Activated T-cell treated with anti-CD3 and anti-CD28 coated beads, Interleukin-2, amount 50 U/mL, for 48 hours (primary cell): ENCODE data around the gene EDDM13.
A peak's percentile ranks its signal among the peaks of the same experiment; 100 is the strongest.
"Not testable (repeated sequence)": the region's sequence is repeated elsewhere in the genome, so short reads cannot be mapped to it uniquely, and the experiment has no call there.

Source experiments
- DNase-seq, 2 experiments: peaks; one replicate each; pipeline ENCODE4 v3.0.0-alpha.2; 2020

The EDDM13 gene, protein sequence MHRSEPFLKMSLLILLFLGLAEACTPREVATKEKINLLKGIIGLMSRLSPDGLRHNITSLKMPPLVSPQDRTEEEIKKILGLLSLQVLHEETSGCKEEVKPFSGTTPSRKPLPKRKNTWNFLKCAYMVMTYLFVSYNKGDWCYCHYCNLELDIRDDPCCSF

DNA sequence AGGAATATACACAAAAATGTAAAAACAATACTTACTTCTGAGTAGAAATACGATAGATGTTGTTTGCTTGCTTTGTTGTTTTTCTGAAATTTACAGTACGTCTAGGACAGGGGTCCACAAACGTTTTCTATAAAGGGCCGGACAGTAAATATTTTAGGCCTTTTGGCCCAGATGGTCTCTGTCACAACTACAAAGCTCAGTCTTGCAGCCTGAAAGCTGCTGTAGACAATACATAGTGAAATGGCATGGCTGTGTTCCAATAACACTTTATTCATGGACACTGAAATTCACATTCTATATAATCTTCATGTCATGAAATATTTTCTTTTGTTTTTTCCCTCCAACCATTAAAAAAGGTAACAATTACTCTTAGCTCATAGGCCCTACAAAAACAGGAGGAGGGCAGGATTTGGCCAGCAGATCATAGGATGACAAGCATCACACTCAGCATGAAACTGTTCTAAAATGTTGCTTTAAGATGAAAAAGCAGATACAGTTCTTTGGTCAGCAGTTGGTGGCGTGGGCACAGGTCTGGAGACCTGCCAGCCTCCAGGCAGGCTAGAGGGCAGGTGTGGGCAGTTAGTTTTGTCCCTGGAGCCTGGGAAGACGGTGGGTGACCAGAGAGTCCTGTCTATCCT, at the start of gene EDDM13:
Gene EDDM13 (plus strand): TSS at position 588 of the 638 bp plus-strand sequence. CDS start 87 bp downstream, outside the sequence.
- DNase-seq, result no peak

DNA sequence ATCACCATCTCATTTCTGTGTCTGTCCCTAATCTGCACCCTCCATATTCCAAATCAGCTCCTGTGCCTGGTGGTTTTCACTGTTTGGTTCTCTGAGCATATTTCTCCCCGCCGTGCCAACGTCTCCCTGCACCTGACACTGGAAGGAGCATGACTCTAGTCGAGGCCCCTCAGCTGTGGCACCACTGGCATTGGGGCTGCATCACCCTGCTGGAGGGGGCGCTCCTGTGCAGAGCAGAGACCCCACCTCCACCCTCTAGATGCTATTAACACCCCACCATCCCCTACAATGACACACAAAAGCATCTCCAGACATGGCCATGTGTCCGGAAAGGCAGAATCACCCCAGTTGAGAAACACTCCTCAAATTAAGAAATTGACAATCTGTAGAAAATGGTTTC, 49.6 kb upstream of the EDDM13 start:
- DNase-seq, result no peak

DNA sequence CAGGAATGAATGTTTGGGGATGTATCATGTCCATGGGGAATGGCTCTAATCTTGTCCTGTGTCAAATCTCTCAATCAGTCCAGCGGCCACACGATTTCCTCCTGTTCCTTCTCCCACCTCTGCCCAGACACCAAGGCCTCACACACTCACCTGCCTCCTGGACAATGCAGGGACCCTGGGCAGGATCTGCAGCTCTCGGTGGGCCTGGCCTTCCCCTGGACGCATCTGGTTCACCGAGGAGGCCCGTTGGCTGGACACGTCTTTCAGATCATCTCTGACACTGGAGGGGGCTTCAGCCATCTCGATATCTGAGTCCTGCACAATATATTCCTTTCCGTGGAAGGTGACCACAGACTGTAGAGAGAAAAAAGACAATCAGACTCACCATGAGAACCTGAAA, 49.1 kb upstream of the EDDM13 start:
- no peak for DNase-seq

DNA sequence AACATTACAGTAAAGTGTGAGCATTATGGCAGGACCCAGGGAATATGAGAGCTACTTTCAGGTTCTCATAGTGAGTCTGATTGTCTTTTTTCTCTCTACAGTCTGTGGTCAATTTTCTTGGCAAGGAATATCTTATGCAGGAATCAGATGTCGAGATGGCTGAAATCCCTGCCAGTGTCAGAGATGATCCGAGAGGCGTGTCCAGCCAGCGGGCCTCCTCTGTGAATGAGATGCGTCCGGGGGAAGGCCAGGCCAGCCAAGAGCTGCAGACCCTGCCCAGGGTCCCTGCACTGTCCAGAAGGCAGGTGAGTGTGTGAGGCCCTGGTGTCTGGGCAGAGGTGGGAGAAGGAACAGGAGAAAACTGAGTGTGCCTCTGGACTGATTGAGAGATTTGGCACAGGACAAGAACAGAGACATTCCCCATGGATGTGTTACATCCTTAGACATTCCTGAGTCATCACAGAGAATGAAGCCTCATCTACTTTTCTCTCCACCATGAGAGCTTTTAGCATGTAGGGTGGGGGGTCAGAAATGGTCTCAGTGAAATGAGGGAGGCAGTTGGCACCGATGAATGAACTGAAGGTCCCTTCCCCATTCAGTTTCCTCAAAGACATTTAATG, 27.3 kb upstream of the EDDM13 start:
- no peak for DNase-seq

DNA sequence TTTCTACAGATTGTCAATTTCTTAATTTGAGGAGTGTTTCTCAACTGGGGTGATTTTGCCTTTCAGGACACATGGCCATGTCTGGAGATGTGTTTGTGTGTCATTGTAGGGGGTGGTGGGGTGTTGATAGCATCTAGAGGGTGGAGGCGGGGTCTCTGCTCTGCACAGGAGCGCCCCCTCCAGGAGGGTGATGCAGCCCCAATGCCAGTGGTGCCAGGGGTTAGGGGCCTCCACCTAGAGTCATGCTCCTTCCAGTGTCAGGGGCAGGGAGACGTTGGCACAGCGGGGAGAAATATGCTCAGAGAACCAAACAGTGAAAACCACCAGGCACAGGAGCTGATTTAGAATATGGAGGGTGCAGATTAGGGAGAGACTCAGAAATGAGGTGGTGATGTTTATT, 26.8 kb upstream of the EDDM13 start:
- not testable (repeated sequence) for DNase-seq

DNA sequence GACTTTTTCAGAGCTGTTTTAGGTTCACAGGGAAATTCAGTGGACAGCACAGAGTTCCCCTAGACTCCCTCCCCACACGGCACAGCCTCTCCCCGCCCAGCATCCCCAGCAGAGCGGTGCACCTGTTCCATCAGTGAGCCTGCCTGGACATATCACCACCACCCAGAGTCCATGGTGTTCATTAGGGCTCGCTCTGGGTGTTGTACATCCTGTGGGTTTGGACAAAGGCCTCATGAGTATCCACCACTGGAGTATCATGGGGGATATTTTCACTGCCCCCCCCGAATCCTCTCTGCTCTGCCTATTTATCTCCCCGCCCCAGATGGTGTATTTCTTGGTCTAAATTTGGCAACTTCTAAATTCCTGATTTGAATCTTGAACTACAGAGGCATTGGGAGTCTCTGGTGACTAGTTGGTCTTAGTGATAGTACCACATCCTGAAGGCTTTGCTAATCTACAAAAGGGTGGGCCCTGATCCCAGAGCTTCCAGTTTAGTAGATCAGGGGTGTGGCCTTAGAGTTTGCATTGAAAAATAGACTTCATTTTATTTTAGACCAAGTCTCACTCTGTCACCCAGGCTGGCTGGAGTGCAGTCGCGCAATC, 23.7 kb upstream of the EDDM13 start:
- not testable (repeated sequence) for DNase-seq

DNA sequence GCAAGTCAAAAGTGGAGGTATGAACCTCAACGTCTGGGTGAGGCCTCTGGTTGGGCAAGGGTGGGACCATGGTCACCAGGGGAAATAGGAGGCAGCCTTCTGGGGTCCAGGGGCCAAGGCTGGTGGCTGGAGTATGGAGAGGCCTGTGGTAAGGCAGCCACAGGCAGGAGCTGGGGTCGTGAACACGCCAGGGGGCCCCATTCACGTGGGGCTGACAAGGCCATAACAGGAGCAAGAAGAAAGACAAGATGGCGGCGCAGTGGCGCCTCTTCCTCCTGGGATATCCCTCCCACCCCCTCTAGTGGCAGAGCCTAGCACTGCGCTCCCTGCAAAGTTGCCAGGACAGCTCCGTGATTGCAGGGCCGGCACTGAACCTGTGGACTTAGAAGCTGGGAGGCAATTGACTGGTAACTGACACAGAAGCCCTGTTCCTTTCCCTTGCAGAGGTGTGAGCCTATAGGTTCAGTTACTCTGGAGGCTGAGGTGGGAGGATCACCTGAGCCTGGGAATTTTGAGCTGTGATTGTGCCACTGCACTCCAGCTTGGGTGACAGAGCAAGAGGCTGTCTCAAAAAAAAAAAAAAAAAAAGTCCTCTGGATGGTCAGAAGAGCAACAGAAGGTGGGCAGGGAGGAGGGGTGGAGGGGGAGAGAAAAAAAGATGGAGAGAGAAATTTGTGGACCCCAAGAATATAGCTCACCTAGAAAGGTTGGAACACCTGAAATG, 19.7 kb upstream of the EDDM13 start:
- DNase-seq, result peak; percentile 86 to 87

DNA sequence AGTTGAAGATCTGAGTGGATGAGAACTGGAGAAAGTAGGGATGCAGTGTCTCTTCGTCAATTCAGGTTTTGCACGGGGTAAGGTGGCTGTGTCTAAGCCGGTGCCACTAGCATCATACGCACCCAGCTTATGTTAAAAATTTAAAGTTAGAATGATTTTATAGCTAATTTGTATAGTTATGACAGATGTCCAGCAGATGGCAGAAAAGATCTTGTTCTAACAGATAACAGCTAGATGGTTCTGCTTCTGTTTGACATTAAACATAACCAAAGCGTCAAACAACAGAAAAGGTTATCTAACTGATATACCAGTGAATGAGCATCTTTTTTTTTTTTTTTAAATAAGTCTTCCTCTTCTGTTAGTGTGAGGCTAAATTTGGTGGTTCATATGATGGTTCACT, 18.8 kb upstream of the EDDM13 start:
- DNase-seq, result no peak

DNA sequence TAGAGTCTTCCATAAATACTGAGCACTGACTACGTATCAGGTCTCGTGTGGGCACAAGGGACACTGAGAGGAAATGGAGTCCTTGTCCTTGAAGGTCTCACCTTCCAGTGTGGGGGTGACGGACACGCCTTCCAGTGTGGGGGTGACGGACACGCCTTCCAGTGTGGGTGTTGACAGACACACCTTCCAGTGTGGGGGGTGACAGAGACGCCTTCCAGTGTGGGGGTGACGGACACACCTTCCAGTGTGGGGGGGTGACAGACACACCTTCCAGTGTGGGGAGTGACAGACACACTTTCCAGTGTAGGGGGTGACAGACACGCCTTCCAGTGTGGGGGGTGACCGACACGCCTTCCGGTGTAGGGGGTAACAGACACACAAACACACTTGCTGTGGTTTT, 14.3 kb upstream of the EDDM13 start:
- DNase-seq, result no peak

DNA sequence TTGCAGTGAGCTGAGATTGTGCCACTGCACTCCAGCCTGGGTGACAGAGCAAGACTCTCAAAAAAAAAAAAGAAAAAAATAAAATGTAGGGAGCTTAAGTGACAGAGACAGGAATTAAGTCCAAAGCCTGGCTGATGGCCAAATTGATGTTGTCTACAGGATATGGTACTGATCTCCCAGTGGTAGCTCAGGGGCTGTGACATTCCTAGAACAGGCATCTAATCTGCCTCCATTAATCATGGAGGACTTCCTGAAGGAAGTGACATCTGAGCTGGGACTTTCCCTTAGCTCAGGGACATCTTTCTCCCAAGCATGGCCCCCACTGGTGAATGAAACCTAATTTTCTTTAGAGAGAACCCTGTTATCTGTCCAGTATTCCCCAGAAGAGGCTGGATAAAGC, 11.4 kb upstream of the EDDM13 start:
- DNase-seq, result no peak

DNA sequence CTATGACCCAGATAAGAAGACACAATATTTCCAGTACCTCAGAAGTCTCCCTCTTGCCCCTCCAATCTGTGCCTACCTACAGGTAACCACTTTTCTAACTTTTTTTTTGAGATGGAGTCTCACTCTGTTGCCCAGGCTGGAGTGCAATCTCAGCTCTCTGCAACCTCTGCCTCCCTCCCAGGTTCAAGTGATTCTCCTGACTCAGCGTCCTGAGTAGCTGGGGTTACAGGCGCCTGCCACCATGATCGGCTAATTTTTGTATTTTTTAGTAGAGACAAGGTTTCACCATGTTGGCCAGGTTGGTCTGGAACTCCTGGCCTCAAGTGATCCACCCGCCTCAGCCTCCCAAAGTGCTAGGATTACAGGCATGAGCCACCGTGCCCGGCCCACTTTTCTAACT, 10.6 kb upstream of the EDDM13 start:
- DNase-seq, result not testable (repeated sequence)

DNA sequence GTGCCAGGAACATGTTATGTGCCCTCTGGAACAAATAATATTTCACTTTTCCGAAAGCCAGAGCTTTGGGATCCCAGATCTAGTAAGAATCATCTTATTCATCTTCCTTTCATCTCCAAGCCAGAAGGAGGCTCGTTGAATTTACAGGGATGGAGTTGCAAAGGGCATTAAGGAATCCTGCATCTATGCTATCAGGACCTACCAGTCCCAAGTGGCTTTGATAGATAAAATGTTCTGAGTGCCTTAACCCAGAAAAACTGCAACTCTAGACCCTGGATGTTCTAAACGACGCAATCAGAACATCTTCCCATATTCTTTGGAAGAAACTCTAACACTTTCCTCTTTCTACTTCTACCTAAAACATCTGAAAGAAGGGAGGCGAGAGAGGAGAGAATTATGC, 9.2 kb upstream of the EDDM13 start:
- DNase-seq, result no peak

DNA sequence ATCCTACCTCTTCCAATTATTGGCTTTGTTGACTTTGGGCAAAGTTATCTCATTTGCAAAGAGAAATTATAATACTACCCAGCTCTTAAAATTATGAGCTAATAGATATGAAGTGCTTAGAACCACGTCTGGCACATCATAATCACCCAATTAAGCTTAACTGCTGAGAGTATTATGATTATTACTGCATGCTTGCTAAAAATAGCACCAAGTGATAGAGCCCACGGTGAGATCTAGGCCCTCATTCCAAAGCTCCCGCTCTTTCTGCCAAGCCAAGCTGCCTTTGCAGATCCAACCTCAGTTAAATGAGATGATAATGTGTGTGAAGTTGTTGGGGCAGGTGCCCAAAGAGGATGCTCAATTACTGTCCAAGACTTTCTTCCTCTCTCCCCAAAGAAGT, 6.5 kb upstream of the EDDM13 start:
- no peak for DNase-seq

DNA sequence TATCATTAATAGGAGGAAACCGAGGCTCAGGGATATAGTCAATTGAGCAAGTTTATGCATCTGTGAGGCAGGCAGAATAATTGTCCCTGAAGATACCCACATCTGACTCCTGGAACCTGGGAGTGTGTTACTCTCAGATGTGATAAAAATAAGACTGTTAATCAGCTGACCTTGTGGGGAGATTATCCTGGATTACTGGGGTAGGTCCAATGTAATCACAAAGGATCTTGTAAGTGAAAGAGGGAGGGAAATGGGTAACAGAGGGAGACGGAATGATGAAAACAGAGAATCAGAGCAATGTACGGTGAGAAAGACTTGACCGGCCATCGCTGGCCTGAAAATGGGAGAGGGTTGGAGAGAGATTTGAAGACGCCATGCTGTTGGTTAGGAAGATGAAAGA, 3.2 kb upstream of the EDDM13 start:
- no peak for DNase-seq

DNA sequence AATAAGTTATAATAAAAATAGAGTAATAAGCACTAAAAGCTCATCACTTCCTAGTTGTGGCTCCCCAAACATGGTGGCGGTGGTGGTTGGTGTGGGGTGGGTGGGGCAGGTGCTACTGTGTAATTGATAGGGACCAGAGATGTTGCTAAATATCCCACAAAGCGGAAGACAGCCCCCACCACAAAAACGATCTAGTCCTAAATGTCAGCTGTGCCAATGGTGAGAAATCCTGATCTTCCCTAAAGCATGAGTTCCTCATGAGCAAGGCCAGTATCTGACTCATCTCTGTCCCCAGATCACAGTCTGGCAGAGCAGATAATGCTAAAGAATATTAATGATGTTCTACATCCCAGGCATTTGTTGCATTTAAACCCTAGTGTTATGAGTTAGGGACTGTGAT, 1.9 kb upstream of the EDDM13 start:
- DNase-seq, result no peak

DNA sequence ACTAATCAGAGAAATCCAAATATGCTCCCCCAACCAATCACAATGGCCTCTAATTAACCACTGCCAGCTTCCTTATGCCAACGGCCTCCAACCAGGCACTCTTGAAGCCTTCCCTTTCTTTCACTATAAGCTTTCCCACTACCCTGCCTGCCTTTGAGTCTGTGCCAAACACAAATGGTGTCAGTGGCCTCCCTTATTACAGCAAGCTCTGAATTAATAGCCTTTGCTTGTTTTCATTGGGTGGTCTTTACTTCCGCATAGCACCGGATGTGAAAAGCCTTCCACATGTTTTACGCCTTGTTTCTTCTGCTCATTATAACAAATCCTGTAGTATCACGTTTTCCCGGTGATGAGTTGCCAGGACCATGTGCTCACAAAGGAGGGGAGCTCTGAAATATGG, 1.4 kb upstream of the EDDM13 start:
- DNase-seq, result no peak

DNA sequence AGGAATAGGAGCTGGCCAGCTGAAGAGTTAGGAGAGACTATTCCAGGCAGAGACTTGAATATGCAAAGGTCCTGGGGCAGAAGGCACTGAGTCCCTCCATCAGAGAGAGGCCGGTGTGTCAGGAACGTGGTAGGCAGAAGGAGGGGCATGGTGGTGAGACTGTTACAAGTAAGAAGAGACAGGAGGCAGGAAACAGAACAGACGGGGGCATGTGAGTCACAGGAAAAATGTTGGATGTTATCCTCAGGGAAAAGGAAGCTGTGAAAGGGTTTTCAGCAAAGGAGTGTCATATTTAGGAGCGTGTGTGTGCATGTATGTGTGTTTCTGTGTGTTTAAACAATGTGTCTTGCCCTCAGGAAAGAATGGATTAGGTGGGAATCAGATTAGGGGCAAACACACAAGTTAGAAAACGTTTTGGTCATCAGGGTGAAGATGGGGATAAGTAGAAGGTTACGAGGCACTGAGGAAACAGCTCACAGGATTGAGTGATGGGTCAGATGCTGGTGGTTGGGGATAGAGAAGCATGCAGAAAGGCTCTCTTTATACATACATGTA, 1.1 kb downstream of the EDDM13 start:
- DNase-seq, result no peak

DNA sequence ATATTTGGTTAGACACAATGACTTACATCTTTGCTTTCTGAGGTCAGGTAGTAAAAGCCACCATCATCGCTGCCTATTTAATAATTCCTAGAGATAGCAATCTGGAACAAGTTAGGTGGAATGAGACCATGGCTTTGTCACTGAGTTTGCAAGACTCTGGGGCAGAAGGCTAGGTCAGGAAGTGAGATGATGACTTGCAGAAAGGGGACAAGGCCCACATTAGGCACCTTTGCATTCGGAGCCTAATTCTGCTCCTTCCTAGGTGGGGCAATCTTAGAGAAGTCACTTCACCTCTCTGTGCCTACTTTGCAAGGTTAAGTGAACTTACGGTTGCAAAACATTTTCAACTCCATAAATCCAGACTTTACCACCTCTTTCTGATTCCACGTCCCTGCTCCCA, 10.3 kb downstream of the EDDM13 start:
- no peak for DNase-seq

DNA sequence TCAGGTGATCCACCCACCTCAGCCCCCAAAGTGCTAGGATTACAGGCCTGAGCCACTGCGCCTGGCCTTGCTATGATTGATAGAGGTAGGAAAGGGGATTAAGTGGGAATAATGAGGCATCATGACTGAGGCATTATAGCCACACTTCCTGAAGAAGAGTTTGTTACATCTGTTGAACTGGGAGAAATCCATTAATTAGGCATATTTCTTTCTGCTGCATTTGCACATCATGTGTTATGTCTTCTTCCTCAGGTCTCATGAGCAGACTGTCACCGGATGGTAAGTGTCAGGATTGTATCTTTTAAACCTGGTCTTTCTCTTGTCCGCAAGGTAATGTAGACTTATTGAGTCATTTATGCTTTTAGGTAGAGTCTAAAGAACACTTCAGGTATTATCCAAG, 12.2 kb downstream of the EDDM13 start:
- no peak for DNase-seq

DNA sequence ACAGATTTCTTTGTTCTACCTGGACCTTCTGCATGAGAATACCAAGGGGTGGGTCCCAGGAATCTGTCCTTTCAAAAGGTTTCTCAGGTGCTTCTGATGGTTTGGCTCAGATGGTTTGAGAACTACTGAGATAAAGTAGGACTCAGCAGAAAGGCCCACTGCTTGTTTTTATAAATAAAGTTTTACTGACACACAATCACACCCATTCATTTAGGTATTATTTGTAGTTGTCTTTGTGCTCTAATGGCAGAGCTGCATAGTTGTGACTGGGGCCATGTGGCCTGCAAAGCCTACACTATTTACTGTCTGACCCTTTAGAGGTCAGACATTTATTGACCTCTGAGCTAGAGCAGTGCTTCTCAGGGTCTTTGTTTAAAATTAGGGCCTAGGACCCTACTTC, 17.6 kb downstream of the EDDM13 start:
- no peak for DNase-seq

DNA sequence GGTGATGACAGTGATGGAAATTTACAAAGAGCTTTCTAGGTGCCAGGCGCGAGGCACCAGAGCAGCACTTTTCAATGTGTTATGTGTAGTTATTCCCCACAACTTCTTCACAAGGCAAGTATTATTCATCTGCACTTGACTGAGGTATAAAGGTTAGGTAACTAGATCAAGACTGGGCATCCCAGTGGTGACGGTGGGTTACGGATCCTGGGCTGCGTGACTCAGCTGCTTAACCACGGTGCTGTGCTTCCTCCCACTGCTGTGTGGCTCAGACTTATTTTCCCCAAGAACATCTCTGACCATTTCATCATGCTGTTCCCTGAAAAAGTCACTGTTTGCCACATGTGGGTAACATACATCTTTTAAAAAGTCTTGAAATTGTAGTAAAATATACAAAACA, 19.3 kb downstream of the EDDM13 start:
- peak; percentile 26 to 46 for DNase-seq

DNA sequence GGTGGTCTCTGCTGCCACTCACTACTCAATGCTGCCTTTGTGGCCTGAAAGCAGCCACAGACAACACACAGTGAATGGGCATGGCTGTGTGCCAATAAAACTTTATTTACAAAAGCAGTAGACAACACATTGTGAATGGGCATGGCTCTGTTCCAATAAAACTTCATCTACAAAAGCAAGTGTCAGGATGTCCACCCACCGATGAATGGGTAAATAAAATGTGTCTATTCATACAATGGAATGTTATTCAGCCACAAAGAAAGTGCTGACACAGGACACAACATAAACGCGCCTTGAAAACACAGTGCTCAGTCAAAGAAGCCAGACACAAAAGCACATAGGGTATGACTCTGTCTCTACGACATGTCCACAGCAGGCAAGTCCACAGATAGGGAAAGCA, 22.0 kb downstream of the EDDM13 start:
- DNase-seq, result no peak
